Measurements from ENCODE around the gene MDN1. TPM values are rescaled to one million over a fixed set of nuclear protein-coding genes. Genes with fewer than 3 reads are reported as not detected.
"Not testable (repeated sequence)": the region's sequence is repeated elsewhere in the genome, so short reads cannot be mapped to it uniquely, and the experiment has no call there.

Gene MDN1
- total RNA-seq, 1 experiment from 2014 or later, result 53.6 TPM

DNA sequence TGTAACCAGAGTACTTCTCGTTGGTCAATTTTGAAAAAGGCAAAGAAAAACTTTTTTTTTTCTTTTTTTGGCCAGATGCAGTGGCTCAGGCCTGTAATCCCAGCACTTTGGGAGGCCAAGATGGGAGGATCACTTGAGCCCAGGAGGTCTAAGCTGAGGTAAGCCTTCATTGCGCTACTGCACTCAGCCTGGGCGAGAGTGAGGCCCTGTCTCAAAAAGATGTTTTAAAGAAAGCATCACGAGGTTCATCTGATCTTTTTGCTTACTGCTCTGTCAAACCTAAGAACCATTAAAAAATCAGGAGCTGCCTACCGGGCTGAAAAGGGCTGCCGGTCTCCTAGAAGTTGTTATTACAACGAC lies 181.7 kb downstream of the MDN1 start (continued):
- no peak for TF ChIP-seq YY1 (IDR thresholded peaks at IDR 0.05; ENCODE audit: extremely low read depth, insufficient replicate concordance, low read depth, low read length)

DNA sequence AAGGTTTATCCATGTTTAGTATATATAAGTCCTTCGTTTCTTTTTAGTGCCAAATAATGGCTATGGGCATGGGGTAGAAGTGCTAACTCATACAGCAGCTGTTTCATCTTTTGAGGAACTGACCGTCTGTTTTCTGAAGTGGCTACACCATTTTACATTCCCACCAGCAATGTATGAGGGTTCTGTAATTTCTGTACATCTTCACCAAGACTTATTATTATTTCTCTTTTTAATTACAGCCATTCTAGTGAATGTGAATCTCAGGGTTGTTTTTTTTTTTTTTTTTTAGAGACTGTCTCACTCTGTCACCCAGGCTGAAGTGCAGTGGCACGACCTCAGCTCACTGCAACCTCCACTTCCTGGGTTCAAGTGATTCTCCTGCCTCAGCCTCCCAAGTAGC lies 183.2 kb downstream of the MDN1 start:
- H3K27me3 ChIP-seq (ENCODE audit: insufficient read depth, low read length); H3K27ac ChIP-seq (ENCODE audit: low read depth, low read length); ATAC-seq; H4K20me1 ChIP-seq (ENCODE audit: insufficient read depth); H3K9me2 ChIP-seq (ENCODE audit: insufficient read depth); H3K4me2 ChIP-seq (ENCODE audit: low read length); H3K36me3 ChIP-seq (ENCODE audit: control insufficient read depth in 1 of 2, insufficient read depth in 2 of 2, low read length in 2 of 2); CTCF ChIA-PET; BruUV-seq (replicated peaks); H3K9me3 ChIP-seq (ENCODE audit: control insufficient read depth in 1 of 2, insufficient read depth in 1 of 2, low read depth in 1 of 2, low read length in 2 of 2); H3K4me3 ChIP-seq (replicated peaks in 1 of 2; ENCODE audit: low read depth in 1 of 2, low read length in 2 of 2); intact Hi-C loops (cut with micrococcal nuclease); RAD21 ChIA-PET (ENCODE audit: low non-redundant PET in 1 of 2, low total read pairs in 2 of 2, uncharacterized antibody in 2 of 2, unreplicated experiment in 2 of 2); POLR2A ChIA-PET; DNase-seq (ENCODE audit: low read depth, low spot score); H3K9ac ChIP-seq (ENCODE audit: low read length); H2AFZ ChIP-seq (ENCODE audit: low read depth, low read length, poor library complexity, severe bottlenecking): not testable (repeated sequence)
- Histone ChIP-seq H3K79me2 (ENCODE audit: insufficient read depth, low read length) (peaks cover 24% of the 10 kb centered on the region), H3K4me1 (ENCODE audit: control insufficient read depth in 1 of 2, insufficient read depth in 2 of 2, low read length in 2 of 2) (peaks cover 6 to 16% of the 10 kb centered on the region in 2 experiments; a peak in 3 of 4 replicates)

DNA sequence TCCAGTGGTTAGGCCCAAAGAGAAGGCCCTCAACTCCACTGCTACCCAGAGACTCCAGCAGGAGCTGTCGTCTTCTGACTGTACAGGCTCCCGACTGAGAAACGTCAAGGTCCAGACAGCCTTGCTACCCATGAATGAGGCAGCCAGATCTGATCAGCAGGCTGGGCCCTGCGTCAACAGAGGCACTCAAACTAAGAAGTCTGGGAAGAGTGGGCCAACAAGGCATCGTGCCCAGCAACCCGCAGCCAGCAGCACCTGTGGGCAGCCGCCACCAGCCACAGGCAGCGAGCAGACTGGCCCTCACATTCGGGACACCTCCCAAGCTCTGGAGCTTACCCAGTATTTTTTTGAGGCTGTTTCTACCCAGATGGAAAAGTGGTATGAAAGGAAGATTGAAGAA lies 189.1 kb downstream of the MDN1 start:
- DNase-seq (ENCODE audit: low read depth, low spot score) (no peak), ATAC-seq (no peak)
- no TSS peak for BruUV-seq (replicated peaks)
- no peak overlapping the region for H3K9ac ChIP-seq (ENCODE audit: low read length)
- no peaks in the 10 kb centered on the region for H3K4me1 ChIP-seq (ENCODE audit: control insufficient read depth in 1 of 2, insufficient read depth in 2 of 2, low read length in 2 of 2)
- no peaks in the 10 kb centered on the region for H3K79me2 ChIP-seq (ENCODE audit: insufficient read depth, low read length)
- intact Hi-C loops (cut with micrococcal nuclease), result no loop called here
- H3K27me3 ChIP-seq (ENCODE audit: insufficient read depth, low read length), result no peaks in the 10 kb centered on the region
- H3K4me2 ChIP-seq (ENCODE audit: low read length), result no peak overlapping the region
- no peaks in the 10 kb centered on the region for H3K9me2 ChIP-seq (ENCODE audit: insufficient read depth)
- no peaks in the 10 kb centered on the region for H4K20me1 ChIP-seq (ENCODE audit: insufficient read depth)
- RAD21 ChIA-PET (ENCODE audit: low non-redundant PET in 1 of 2, low total read pairs in 2 of 2, uncharacterized antibody in 2 of 2, unreplicated experiment in 2 of 2), result no interaction called here
- TF ChIP-seq, protein P1, sequence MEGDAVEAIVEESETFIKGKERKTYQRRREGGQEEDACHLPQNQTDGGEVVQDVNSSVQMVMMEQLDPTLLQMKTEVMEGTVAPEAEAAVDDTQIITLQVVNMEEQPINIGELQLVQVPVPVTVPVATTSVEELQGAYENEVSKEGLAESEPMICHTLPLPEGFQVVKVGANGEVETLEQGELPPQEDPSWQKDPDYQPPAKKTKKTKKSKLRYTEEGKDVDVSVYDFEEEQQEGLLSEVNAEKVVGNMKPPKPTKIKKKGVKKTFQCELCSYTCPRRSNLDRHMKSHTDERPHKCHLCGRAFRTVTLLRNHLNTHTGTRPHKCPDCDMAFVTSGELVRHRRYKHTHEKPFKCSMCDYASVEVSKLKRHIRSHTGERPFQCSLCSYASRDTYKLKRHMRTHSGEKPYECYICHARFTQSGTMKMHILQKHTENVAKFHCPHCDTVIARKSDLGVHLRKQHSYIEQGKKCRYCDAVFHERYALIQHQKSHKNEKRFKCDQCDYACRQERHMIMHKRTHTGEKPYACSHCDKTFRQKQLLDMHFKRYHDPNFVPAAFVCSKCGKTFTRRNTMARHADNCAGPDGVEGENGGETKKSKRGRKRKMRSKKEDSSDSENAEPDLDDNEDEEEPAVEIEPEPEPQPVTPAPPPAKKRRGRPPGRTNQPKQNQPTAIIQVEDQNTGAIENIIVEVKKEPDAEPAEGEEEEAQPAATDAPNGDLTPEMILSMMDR (IDR thresholded peaks at IDR 0.05 in 2 of 3, conservative IDR thresholded peaks at IDR 0.05 in 1 of 3; ENCODE audit: borderline replicate concordance in 1 of 3, insufficient read depth in 1 of 3, low read depth in 2 of 3, low read length in 2 of 3), result no peak
- TF ChIP-seq EZH2phosphoT487 (IDR thresholded peaks at IDR 0.05; ENCODE audit: borderline replicate concordance) (no peak), SP1 (IDR thresholded peaks at IDR 0.05; ENCODE audit: low read depth) (no peak), EGR1 (IDR thresholded peaks at IDR 0.05; ENCODE audit: low read depth) (no peak)
- no peak overlapping the region for H3K4me3 ChIP-seq (replicated peaks in 1 of 2; ENCODE audit: low read depth in 1 of 2, low read length in 2 of 2)
- no peaks in the 10 kb centered on the region for H3K9me3 ChIP-seq (ENCODE audit: control insufficient read depth in 1 of 2, insufficient read depth in 1 of 2, low read depth in 1 of 2, low read length in 2 of 2)
- POLR2A ChIA-PET, result interaction anchor here (1.4 kb wide), 1 partner anchor 8 kb away, joined by 3 read pairs; the partner anchor contains the start of gene LYRM2
- H2AFZ ChIP-seq (ENCODE audit: low read depth, low read length, poor library complexity, severe bottlenecking), result no peak overlapping the region
- no peak overlapping the region for H3K27ac ChIP-seq (ENCODE audit: low read depth, low read length)
- CTCF ChIA-PET, result no interaction called here
- no peaks in the 10 kb centered on the region for H3K36me3 ChIP-seq (ENCODE audit: control insufficient read depth in 1 of 2, insufficient read depth in 2 of 2, low read length in 2 of 2)
